Stimulated activated memory B cell treated with anti-CD40 and anti-IgM and Interleukin-4, amounts not matched to agents 10 μg/mL and 1 μg/mL and 100 μg/mL, for 72 hours (primary cell): ENCODE results near the gene KCND2.

Experiments used
- ATAC-seq: fragments of 150-1000 bp; cut with Tn5 transposase; 2 replicates; pipeline ENCODE4 v1.10.0; 2021
- H3K27ac Mint-ChIP-seq: one replicate; pipeline ENCODE4 v1.8.0; 2022; ENCODE audit warnings: mild to moderate bottlenecking, mixed read lengths
- H3K27me3 Mint-ChIP-seq: one replicate; pipeline ENCODE4 v1.8.0; 2022; ENCODE audit warnings: mixed read lengths
- H3K36me3 Mint-ChIP-seq: one replicate; pipeline ENCODE4 v1.8.0; 2022; ENCODE audit warnings: mixed read lengths
- H3K4me1 Mint-ChIP-seq: one replicate; pipeline ENCODE4 v1.8.0; 2022; ENCODE audit warnings: mixed read lengths
- H3K4me3 Mint-ChIP-seq: one replicate; pipeline ENCODE4 v1.8.0; 2022; ENCODE audit warnings: mild to moderate bottlenecking, moderate library complexity, mixed read lengths
- H3K9me3 Mint-ChIP-seq: one replicate; pipeline ENCODE4 v1.8.0; 2022; ENCODE audit warnings: mixed read lengths

The KCND2 gene

GRCh38 chr7:120473352-120473751 is 200.4 kb downstream of the KCND2 start:
- H3K36me3 Mint-ChIP-seq = no peaks in the 10 kb centered on the region
- H3K27me3 Mint-ChIP-seq = no peaks in the 10 kb centered on the region
- no peak overlapping the region for H3K27ac Mint-ChIP-seq
- no peaks in the 10 kb centered on the region for H3K4me1 Mint-ChIP-seq
- no peak overlapping the region for H3K4me3 Mint-ChIP-seq
- peaks cover 3% of the 10 kb centered on the region for H3K9me3 Mint-ChIP-seq
- ATAC-seq = peak; percentile 22

- no peaks in the 10 kb centered on the region for H3K27me3 Mint-ChIP-seq
- peaks cover 6% of the 10 kb centered on the region for H3K9me3 Mint-ChIP-seq
- H3K27ac Mint-ChIP-seq = no peak overlapping the region
- H3K4me3 Mint-ChIP-seq = no peak overlapping the region
- no peaks in the 10 kb centered on the region for H3K36me3 Mint-ChIP-seq
- no peaks in the 10 kb centered on the region for H3K4me1 Mint-ChIP-seq
- no peak for ATAC-seq
Measured at GRCh38 chr7:120475994-120476393, 203.0 kb downstream of the KCND2 start.

GRCh38 chr7:120480472-120480871 is 207.5 kb downstream of the KCND2 start:
- Mint-ChIP-seq H3K27me3 (no peaks in the 10 kb centered on the region), H3K27ac (no peak overlapping the region), H3K4me1 (no peaks in the 10 kb centered on the region), H3K4me3 (no peak overlapping the region), H3K9me3 (peaks cover 3% of the 10 kb centered on the region), H3K36me3 (no peaks in the 10 kb centered on the region)
- no peak for ATAC-seq

GRCh38 chr7:120480930-120481329 is 208.0 kb downstream of the KCND2 start:
- Mint-ChIP-seq H3K27ac (no peak overlapping the region), H3K9me3 (peaks cover 3% of the 10 kb centered on the region)
- ATAC-seq = no peak

GRCh38 chr7:120486164-120486563 is 213.2 kb downstream of the KCND2 start:
- no peak overlapping the region for H3K27ac Mint-ChIP-seq
- no peaks in the 10 kb centered on the region for H3K27me3 Mint-ChIP-seq
- ATAC-seq = no peak
- H3K4me1 Mint-ChIP-seq = no peaks in the 10 kb centered on the region
- H3K4me3 Mint-ChIP-seq = no peak overlapping the region
- no peaks in the 10 kb centered on the region for H3K36me3 Mint-ChIP-seq
- no peaks in the 10 kb centered on the region for H3K9me3 Mint-ChIP-seq

More at GRCh38 chr7:120480930-120481329, 208.0 kb downstream of the KCND2 start:
- Mint-ChIP-seq H3K36me3 (no peaks in the 10 kb centered on the region), H3K27me3 (no peaks in the 10 kb centered on the region), H3K4me3 (no peak overlapping the region), H3K4me1 (no peaks in the 10 kb centered on the region)

GRCh38 chr7:120502132-120502531 is 229.2 kb downstream of the KCND2 start:
- no peaks in the 10 kb centered on the region for H3K4me1 Mint-ChIP-seq
- H3K4me3 Mint-ChIP-seq = no peak overlapping the region
- H3K36me3 Mint-ChIP-seq = no peaks in the 10 kb centered on the region
- peak; percentile 34 for ATAC-seq
- H3K27me3 Mint-ChIP-seq = no peaks in the 10 kb centered on the region
- no peak overlapping the region for H3K27ac Mint-ChIP-seq
- no peaks in the 10 kb centered on the region for H3K9me3 Mint-ChIP-seq

- Mint-ChIP-seq H3K27ac (no peak overlapping the region), H3K4me3 (no peak overlapping the region), H3K36me3 (no peaks in the 10 kb centered on the region), H3K27me3 (no peaks in the 10 kb centered on the region), H3K9me3 (no peaks in the 10 kb centered on the region), H3K4me1 (no peaks in the 10 kb centered on the region)
- no peak for ATAC-seq
Measured at GRCh38 chr7:120502825-120503224, 229.8 kb downstream of the KCND2 start.

- Mint-ChIP-seq H3K27me3 (no peaks in the 10 kb centered on the region), H3K4me1 (no peaks in the 10 kb centered on the region), H3K36me3 (no peaks in the 10 kb centered on the region), H3K27ac (no peak overlapping the region), H3K9me3 (no peaks in the 10 kb centered on the region), H3K4me3 (no peak overlapping the region)
- no peak for ATAC-seq
Measured at GRCh38 chr7:120504386-120504785, 231.4 kb downstream of the KCND2 start.

- no peak for ATAC-seq
- no peak overlapping the region for H3K4me3 Mint-ChIP-seq
Measured at GRCh38 chr7:120505770-120506169, 232.8 kb downstream of the KCND2 start.

GRCh38 chr7:120512701-120513100 is 239.7 kb downstream of the KCND2 start:
- Mint-ChIP-seq H3K4me3 (no peak overlapping the region), H3K9me3 (peaks cover 5% of the 10 kb centered on the region), H3K27ac (no peak overlapping the region), H3K36me3 (no peaks in the 10 kb centered on the region), H3K27me3 (no peaks in the 10 kb centered on the region), H3K4me1 (no peaks in the 10 kb centered on the region)
- no peak for ATAC-seq

More at GRCh38 chr7:120505770-120506169, 232.8 kb downstream of the KCND2 start:
- Mint-ChIP-seq H3K36me3 (no peaks in the 10 kb centered on the region), H3K4me1 (no peaks in the 10 kb centered on the region), H3K27ac (no peak overlapping the region), H3K9me3 (peaks cover under 1% of the 10 kb centered on the region), H3K27me3 (no peaks in the 10 kb centered on the region)

- H3K4me3 Mint-ChIP-seq = no peak overlapping the region
- no peaks in the 10 kb centered on the region for H3K27me3 Mint-ChIP-seq
- H3K9me3 Mint-ChIP-seq = peaks cover 4% of the 10 kb centered on the region
- no peaks in the 10 kb centered on the region for H3K4me1 Mint-ChIP-seq
- H3K36me3 Mint-ChIP-seq = no peaks in the 10 kb centered on the region
- ATAC-seq = no peak
- no peak overlapping the region for H3K27ac Mint-ChIP-seq
Measured at GRCh38 chr7:120519224-120519623, 246.2 kb downstream of the KCND2 start.

- no peak for ATAC-seq
- Mint-ChIP-seq H3K9me3 (peaks cover 4% of the 10 kb centered on the region), H3K27me3 (no peaks in the 10 kb centered on the region), H3K4me1 (no peaks in the 10 kb centered on the region), H3K4me3 (no peak overlapping the region), H3K36me3 (no peaks in the 10 kb centered on the region), H3K27ac (no peak overlapping the region)
Measured at GRCh38 chr7:120521761-120522737, 249.1 kb downstream of the KCND2 start.

GRCh38 chr7:120523985-120524384 is 251.0 kb downstream of the KCND2 start:
- Mint-ChIP-seq H3K36me3 (no peaks in the 10 kb centered on the region), H3K27me3 (no peaks in the 10 kb centered on the region), H3K4me1 (no peaks in the 10 kb centered on the region), H3K4me3 (no peak overlapping the region), H3K9me3 (peaks cover 4% of the 10 kb centered on the region), H3K27ac (no peak overlapping the region)
- no peak for ATAC-seq

GRCh38 chr7:120526902-120527509 is 254.0 kb downstream of the KCND2 start:
- Mint-ChIP-seq H3K27ac (no peak overlapping the region), H3K9me3 (peaks cover 3% of the 10 kb centered on the region), H3K4me1 (no peaks in the 10 kb centered on the region), H3K27me3 (no peaks in the 10 kb centered on the region), H3K36me3 (no peaks in the 10 kb centered on the region), H3K4me3 (no peak overlapping the region)
- no peak for ATAC-seq

- peaks cover 3% of the 10 kb centered on the region for H3K9me3 Mint-ChIP-seq
- no peaks in the 10 kb centered on the region for H3K36me3 Mint-ChIP-seq
- H3K4me3 Mint-ChIP-seq = no peak overlapping the region
- H3K4me1 Mint-ChIP-seq = no peaks in the 10 kb centered on the region
- H3K27me3 Mint-ChIP-seq = no peaks in the 10 kb centered on the region
- ATAC-seq = no peak
- H3K27ac Mint-ChIP-seq = no peak overlapping the region
Measured at GRCh38 chr7:120529736-120530135, 256.8 kb downstream of the KCND2 start.

GRCh38 chr7:120538335-120538734 is 265.4 kb downstream of the KCND2 start:
- Mint-ChIP-seq H3K4me1 (no peaks in the 10 kb centered on the region), H3K27ac (no peak overlapping the region), H3K36me3 (no peaks in the 10 kb centered on the region), H3K4me3 (no peak overlapping the region), H3K27me3 (no peaks in the 10 kb centered on the region), H3K9me3 (no peaks in the 10 kb centered on the region)
- ATAC-seq = peak; percentile 31
